HCT116 (cell line): Measurements from ENCODE around the gene RAB31.

ENCODE experiments used
- EGR1 ChIP-seq: IDR thresholded peaks from 2 replicates; pipeline ENCODE4 v1.6.1; 2012; ENCODE audit warnings: low read depth
- SIN3A ChIP-seq: IDR thresholded peaks from 2 replicates; pipeline ENCODE4 v1.6.1; 2012; ENCODE audit warnings: low read depth
- YY1 ChIP-seq: IDR thresholded peaks from 2 replicates; pipeline ENCODE4 v1.6.1; 2011; ENCODE audit warnings: low read length, low read depth, moderate library complexity, mild to moderate bottlenecking; ENCODE audit not compliant: insufficient replicate concordance; ENCODE audit errors: extremely low read depth
- ZNF274 ChIP-seq: fragments of 200-500 bp; sonication (Bioruptor generic); IDR thresholded peaks from 2 replicates; pipeline ENCODE4 v1.6.1; 2014; ENCODE audit warnings: mild to moderate bottlenecking, low read depth, low read length, inconsistent platforms
- TF ChIP-seq, protein P1 (sequence below): IDR thresholded peaks from 2 replicates; pipeline ENCODE4 v1.6.1; 2012

DNA sequence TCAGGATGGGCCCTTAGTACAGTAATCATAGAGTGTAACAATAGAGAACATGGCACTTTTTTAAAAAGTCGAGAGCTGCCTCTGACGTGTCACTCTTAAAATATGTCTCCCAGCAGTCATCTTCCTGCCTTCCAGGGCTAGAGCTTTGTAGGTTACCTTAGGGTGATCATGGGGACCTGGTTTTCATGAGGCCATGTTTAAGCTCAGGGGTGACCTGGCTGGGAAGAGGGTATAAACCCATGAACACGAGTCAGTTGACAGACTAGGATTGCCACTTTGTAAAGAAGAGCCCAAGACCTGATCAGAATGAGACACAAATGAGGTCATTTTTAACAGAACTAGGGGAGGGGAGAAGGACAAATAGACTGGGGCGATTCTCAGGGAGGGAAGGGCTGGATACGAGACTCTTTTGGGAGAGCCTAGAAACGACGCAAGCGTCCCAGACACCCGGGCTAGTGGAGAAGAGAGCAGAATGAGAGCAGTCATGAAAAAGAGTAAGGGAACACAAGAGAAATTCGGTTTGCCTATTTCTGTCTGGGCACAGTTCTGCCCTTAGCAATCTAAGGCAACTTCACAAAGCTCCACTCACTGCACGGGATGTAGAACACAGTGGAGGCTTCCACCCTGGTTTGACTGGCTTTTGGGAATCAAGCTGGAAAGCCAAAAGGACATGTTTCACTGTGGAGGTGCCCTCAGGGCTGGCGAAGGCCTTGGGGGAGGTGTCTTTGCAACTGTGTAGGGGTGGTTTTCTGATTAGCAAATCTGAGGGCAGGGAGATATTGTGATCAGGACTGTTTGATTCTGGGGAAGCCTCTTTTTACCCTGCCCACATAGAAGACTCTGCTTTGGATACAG lies 1.8 kb upstream of the RAB31 start:
- TF ChIP-seq ZNF274: no peak
- no peak for TF ChIP-seq EGR1
- TF ChIP-seq, protein P1, sequence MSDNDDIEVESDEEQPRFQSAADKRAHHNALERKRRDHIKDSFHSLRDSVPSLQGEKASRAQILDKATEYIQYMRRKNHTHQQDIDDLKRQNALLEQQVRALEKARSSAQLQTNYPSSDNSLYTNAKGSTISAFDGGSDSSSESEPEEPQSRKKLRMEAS: no peak
- TF ChIP-seq YY1: no peak
- TF ChIP-seq SIN3A: no peak
